ENCODE measurements around the gene SYTL2. TPM values are rescaled to one million over a fixed set of nuclear protein-coding genes. Genes with fewer than 3 reads are reported as not detected.

Gene SYTL2
- total RNA-seq, 1 experiment from 2014 or later = 2.1 TPM

DNA sequence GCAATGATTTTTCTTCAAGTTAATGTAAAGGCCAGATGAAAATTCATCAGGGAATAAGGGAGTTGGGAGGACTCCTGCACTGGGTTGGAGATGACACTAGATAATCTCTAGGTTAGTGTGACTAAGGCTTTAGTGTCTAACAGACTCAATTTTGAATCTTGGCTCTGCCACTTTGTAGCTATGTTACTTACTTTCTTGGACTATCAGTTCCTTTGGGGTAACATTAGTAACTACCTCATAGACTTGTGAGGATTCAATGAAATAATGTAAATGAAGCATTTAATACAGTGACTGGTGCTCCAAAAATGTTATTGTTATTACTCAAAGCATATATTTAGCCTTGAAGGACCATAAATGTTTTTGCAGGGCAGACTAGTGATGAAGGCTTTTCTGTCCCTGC lies 115.4 kb downstream of the SYTL2 start:
- DNase-seq (ENCODE audit: unreplicated experiment) = no peak
- Mint-ChIP-seq H3K9me3 (ENCODE audit: unreplicated experiment) (no peaks in the 10 kb centered on the region), H3K27me3 (ENCODE audit: insufficient read depth, unreplicated experiment) (peaks cover 5% of the 10 kb centered on the region), H3K4me3 (ENCODE audit: unreplicated experiment) (no peak overlapping the region), H3K4me1 (ENCODE audit: insufficient read depth, unreplicated experiment) (no peaks in the 10 kb centered on the region), H3K27ac (ENCODE audit: low read depth, unreplicated experiment) (no peak overlapping the region), H3K36me3 (ENCODE audit: insufficient read depth, unreplicated experiment) (no peaks in the 10 kb centered on the region)
- intact Hi-C loops (cut with micrococcal nuclease) = loop anchor here (10.0 kb wide), 1 partner anchor 249 kb away; no protein-coding TSS in a partner anchor
- TF ChIP-seq, protein P1, sequence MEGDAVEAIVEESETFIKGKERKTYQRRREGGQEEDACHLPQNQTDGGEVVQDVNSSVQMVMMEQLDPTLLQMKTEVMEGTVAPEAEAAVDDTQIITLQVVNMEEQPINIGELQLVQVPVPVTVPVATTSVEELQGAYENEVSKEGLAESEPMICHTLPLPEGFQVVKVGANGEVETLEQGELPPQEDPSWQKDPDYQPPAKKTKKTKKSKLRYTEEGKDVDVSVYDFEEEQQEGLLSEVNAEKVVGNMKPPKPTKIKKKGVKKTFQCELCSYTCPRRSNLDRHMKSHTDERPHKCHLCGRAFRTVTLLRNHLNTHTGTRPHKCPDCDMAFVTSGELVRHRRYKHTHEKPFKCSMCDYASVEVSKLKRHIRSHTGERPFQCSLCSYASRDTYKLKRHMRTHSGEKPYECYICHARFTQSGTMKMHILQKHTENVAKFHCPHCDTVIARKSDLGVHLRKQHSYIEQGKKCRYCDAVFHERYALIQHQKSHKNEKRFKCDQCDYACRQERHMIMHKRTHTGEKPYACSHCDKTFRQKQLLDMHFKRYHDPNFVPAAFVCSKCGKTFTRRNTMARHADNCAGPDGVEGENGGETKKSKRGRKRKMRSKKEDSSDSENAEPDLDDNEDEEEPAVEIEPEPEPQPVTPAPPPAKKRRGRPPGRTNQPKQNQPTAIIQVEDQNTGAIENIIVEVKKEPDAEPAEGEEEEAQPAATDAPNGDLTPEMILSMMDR (IDR thresholded peaks at IDR 0.05; ENCODE audit: unreplicated experiment) = no peak
- BruUV-seq (replicated peaks) = no TSS peak
- CTCF ChIA-PET = interaction anchor here (0.6 to 9.5 kb wide), 15 partner anchors 10 to 853 kb away, joined by 3 to 106 read pairs (median 3); partner anchors contain the start of genes CCDC83 and CCDC89
- POLR2A ChIA-PET = interaction anchor here (1.5 kb wide), 1 partner anchor 30 kb away, joined by 4 read pairs; the partner anchor contains the start of gene CREBZF

DNA sequence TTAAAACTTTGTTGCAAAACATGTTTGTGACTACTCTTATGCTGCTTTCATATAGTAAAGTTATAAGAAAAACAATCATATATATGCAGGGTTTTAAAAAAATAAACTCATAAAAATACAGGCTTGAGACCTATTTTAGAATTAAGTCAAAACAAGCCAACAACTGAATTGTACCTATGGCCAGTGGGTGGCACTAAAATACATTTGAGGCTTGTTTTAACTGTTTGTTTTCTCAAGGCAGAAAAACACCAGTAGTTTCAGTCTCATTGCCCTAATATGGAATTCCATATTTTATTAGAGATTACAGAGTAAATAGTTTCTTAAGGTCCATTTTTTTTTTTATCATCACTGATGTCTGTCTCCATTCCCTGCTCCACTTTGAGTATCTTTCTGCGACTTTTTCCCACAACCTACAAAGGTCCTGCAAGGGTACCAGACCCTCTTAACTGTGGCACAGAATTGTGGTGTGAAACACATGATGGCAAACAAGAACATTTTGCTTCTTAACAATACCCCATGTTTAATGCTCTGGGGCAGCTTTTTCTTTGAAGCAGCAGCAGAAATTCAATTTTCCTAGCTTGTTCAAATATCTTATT lies 116.5 kb downstream of the SYTL2 start:
- H3K27ac Mint-ChIP-seq (ENCODE audit: low read depth, unreplicated experiment) = no peak overlapping the region
- peak; percentile 45 for DNase-seq (ENCODE audit: unreplicated experiment)
- H3K4me3 Mint-ChIP-seq (ENCODE audit: unreplicated experiment) = no peak overlapping the region
- H3K36me3 Mint-ChIP-seq (ENCODE audit: insufficient read depth, unreplicated experiment) = no peaks in the 10 kb centered on the region
- TF ChIP-seq, protein P1 (IDR thresholded peaks at IDR 0.05; ENCODE audit: unreplicated experiment) = peak; percentile 45
- CTCF ChIA-PET = interaction anchor here (0.6 to 9.5 kb wide), 14 partner anchors 9 to 854 kb away, joined by 3 to 106 read pairs (median 3); partner anchors contain the start of genes CCDC83 and CCDC89
- H3K9me3 Mint-ChIP-seq (ENCODE audit: unreplicated experiment) = no peaks in the 10 kb centered on the region
- H3K27me3 Mint-ChIP-seq (ENCODE audit: insufficient read depth, unreplicated experiment) = peaks cover 16% of the 10 kb centered on the region
- BruUV-seq (replicated peaks) = no TSS peak
- intact Hi-C loops (cut with micrococcal nuclease) = loop anchor here (1.0 to 10.0 kb wide), 4 partner anchors 132 to 598 kb away; no protein-coding TSS in a partner anchor
- POLR2A ChIA-PET = interaction anchor here (0.7 kb wide), 1 partner anchor 77 kb away, joined by 4 read pairs; no protein-coding TSS in a partner anchor
- H3K4me1 Mint-ChIP-seq (ENCODE audit: insufficient read depth, unreplicated experiment) = no peaks in the 10 kb centered on the region

DNA sequence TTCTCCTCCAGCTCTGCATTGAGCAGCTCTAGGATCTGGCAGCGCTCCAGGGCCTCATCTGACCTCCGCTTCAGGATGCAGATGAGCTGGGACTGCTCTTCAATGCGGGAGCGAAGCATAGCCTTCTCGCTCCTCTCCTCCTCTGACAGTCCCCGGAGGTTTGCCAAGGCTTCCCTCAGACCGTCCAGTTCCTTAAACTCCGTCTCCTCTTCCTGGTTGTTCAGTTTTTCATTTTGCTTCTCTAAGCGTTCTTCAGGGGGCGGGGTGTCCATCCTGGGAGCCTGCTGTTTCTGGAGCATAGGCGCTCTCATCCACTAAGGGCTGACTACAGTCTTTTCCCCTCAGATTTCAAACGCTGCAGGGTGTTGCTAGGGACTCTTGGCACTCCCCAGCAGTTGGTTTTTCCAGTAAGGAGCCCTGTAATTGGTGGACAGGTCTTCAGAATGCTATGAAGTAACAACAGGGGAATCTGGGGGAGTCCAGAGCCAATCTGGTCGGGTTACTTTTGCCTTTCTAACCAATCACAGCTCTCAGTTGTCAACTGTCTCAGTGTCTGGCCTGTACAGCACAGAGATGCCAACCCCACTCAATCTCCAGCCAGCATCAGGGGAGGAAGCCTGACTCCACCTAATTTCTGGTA lies 125.0 kb downstream of the SYTL2 start, which contains the start of gene CCDC89:
Gene CCDC89, minus strand, starts transcription at position 376 of the 640 bp plus-strand sequence. Its CDS starts 65 bp downstream, at position 311.
- no TSS peak for BruUV-seq (replicated peaks)

More for the DNA sequence above, 125.0 kb downstream of the SYTL2 start, which contains the start of gene CCDC89:
- no peak for DNase-seq (ENCODE audit: unreplicated experiment)
- no peaks in the 10 kb centered on the region for H3K4me1 Mint-ChIP-seq (ENCODE audit: insufficient read depth, unreplicated experiment)
- H3K9me3 Mint-ChIP-seq (ENCODE audit: unreplicated experiment) = no peaks in the 10 kb centered on the region
- ChIA-PET POLR2A (interaction anchor here (1.3 kb wide), 1 partner anchor 21 kb away, joined by 6 read pairs; the partner anchor contains the start of gene CREBZF), CTCF (interaction anchor here (0.8 to 2.9 kb wide), 2 partner anchors 10 to 137 kb away, joined by 6 to 14 read pairs; no protein-coding TSS in a partner anchor)
- TF ChIP-seq, protein P1 (IDR thresholded peaks at IDR 0.05; ENCODE audit: unreplicated experiment) = no peak
- H3K36me3 Mint-ChIP-seq (ENCODE audit: insufficient read depth, unreplicated experiment) = no peaks in the 10 kb centered on the region
- H3K27me3 Mint-ChIP-seq (ENCODE audit: insufficient read depth, unreplicated experiment) = peaks cover 18% of the 10 kb centered on the region
- H3K4me3 Mint-ChIP-seq (ENCODE audit: unreplicated experiment) = no peak within 1 kb of the TSS
- intact Hi-C loops (cut with micrococcal nuclease) = no loop called here
- no peak within 1 kb of the TSS for H3K27ac Mint-ChIP-seq (ENCODE audit: low read depth, unreplicated experiment)
